Activated T-cell treated with anti-CD3 and anti-CD28 coated beads, Interleukin-2, amount 50 U/mL, for 24 hours (primary cell): ENCODE measurements around the gene NEK4.
"Not testable (repeated sequence)": the region's sequence is repeated elsewhere in the genome, so short reads cannot be mapped to it uniquely, and the experiment has no call there.

Experiments
- DNase-seq: peaks from one replicate; pipeline ENCODE4 v3.0.0-alpha.2; 2020
- H3K27ac Mint-ChIP-seq: 2 replicates; pipeline ENCODE4 v1.8.0; 2020; ENCODE audit warnings: mild to moderate bottlenecking, mixed read lengths
- H3K27me3 Mint-ChIP-seq: 2 replicates; pipeline ENCODE4 v1.8.0; 2020; ENCODE audit warnings: mixed read lengths
- H3K36me3 Mint-ChIP-seq: 2 replicates; pipeline ENCODE4 v1.8.0; 2020; ENCODE audit warnings: low read depth, mixed read lengths
- H3K4me1 Mint-ChIP-seq: 2 replicates; pipeline ENCODE4 v1.8.0; 2020; ENCODE audit warnings: low read depth, mixed read lengths
- H3K4me3 Mint-ChIP-seq: 2 replicates; pipeline ENCODE4 v1.8.0; 2020; ENCODE audit warnings: mild to moderate bottlenecking, moderate library complexity, mixed read lengths
- H3K9me3 Mint-ChIP-seq: 2 replicates; pipeline ENCODE4 v1.8.0; 2020; ENCODE audit warnings: mixed read lengths

NEK4 gene

GRCh38 chr3:52678265-52679198 lies 92.2 kb downstream of the NEK4 start:
- Mint-ChIP-seq H3K36me3 (peaks cover 79% of the 10 kb centered on the region), H3K27ac (peak overlapping the region; percentile 96), H3K9me3 (no peaks in the 10 kb centered on the region), H3K4me3 (no peak overlapping the region), H3K27me3 (no peaks in the 10 kb centered on the region), H3K4me1 (peaks cover 58% of the 10 kb centered on the region)
- no peak for DNase-seq

DNA sequence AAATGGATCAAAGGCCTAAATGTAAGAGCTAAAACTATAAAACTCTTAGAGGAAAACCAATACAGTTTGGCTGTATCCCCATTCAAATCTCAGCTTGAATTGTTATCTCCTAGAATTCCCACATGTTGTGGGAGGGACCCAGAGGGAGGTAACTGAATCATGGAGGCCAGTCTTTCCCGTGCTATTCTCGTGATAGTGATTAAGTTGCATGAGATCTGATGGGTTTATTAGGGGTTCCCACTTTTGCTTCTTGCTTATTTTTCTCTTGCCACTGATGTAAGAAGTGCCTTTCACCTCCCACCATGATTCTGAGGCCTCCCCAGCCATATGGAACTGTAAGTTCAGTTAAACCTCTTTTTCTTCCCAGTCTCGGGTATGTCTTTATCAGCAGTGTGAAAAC lies 94.5 kb downstream of the NEK4 start:
- H3K9me3 Mint-ChIP-seq, DNase-seq, H3K27me3 Mint-ChIP-seq, H3K4me3 Mint-ChIP-seq: not testable (repeated sequence)
- Mint-ChIP-seq H3K27ac (peak overlapping the region; percentile 7), H3K36me3 (peaks cover 82% of the 10 kb centered on the region), H3K4me1 (peaks cover 56% of the 10 kb centered on the region)

DNA sequence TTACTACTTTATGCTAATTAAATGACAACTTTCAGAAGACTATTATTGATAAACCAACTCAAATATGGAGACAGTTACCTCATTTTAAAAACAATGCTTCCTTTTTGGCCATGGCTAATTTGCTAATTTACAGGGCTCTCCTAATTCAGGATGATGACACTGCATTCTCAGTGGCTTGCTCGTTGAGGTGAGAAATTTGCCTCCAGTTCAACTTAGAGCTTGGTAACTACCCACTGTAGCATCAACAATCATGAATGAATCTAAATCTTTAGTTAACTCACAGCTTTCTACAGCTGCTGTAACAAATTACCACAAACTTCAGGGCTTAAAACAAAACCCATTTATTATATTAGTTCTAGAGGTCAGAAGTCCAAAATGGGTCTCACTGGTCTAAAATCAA lies 99.1 kb downstream of the NEK4 start:
- H3K27ac Mint-ChIP-seq = peak overlapping the region; percentile 95
- no peaks in the 10 kb centered on the region for H3K9me3 Mint-ChIP-seq
- DNase-seq = no peak
- peak overlapping the region; percentile 43 for H3K4me3 Mint-ChIP-seq
- H3K27me3 Mint-ChIP-seq = no peaks in the 10 kb centered on the region
- H3K4me1 Mint-ChIP-seq = peaks cover 44% of the 10 kb centered on the region
- H3K36me3 Mint-ChIP-seq = peaks cover 74% of the 10 kb centered on the region

DNA sequence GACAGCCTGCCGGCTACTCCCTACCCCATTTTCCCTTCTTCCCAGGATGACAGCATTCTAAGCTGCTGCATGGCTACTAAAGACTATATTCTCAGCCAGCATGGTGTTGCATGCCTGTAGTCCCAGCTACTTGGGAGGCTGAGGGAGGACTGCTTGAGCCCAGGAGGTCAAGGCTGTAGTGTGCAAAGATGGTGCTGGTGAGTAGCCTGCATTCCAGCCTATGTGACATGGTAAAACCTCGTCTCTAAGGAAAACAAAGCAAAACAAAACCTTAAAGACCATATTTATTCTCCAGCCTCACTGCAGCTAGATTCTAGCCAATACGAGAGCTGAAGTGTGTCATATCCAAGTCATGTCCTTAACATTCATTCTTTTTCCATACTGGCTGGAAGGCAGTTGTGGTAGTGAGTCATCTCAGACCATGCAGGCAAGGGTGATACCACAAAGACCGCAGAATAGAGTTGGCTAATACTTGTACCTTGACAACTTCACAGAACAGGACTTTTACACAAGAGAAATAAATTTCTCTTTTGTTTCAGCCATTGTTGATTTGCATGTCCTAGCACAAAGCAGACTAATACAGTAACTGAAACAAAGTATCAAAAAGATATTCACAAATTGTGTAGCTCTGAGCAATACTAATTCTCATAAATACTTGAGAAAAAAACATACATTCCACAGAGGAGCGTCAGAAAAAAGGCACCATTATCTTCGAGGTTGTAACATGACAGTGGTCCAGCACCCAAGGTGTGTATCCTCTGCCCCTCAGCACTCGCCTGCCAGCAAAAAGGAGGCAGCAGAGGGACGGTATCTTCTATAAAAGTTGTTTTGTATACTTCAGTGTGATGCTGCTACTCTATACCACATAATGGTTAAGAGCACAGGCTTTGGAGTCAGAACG lies 99.9 kb downstream of the NEK4 start:
- H3K4me3 Mint-ChIP-seq = peak overlapping the region; percentile 52
- H3K9me3 Mint-ChIP-seq = no peaks in the 10 kb centered on the region
- peaks cover 42% of the 10 kb centered on the region for H3K4me1 Mint-ChIP-seq
- peaks cover 74% of the 10 kb centered on the region for H3K36me3 Mint-ChIP-seq
- peak overlapping the region; percentile 95 for H3K27ac Mint-ChIP-seq
- peak; percentile 37 for DNase-seq
- no peaks in the 10 kb centered on the region for H3K27me3 Mint-ChIP-seq

DNA sequence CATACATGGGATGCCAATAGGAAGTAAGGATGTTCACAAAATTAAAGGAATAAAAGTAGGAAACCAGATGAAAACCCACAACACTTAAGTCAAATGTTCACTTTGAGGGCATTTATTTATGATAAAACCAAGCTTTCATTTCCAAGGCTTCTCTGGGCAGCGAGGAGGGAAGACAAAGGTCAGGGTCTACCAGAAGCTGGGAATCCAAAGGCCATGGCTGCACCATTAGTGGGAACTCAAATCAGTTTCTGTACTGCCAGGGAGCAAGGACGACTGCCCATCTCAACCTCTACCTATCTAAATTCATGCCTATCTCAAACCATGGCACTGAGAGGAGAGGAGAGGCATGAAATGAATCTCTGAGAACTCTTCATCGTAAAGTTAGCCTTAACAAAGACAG lies 107.6 kb downstream of the NEK4 start:
- peaks cover 85% of the 10 kb centered on the region for H3K36me3 Mint-ChIP-seq
- peak overlapping the region; percentile 61 for H3K27ac Mint-ChIP-seq
- H3K9me3 Mint-ChIP-seq = no peaks in the 10 kb centered on the region
- H3K4me1 Mint-ChIP-seq = peaks cover 5% of the 10 kb centered on the region
- no peak overlapping the region for H3K4me3 Mint-ChIP-seq
- H3K27me3 Mint-ChIP-seq = no peaks in the 10 kb centered on the region
- no peak for DNase-seq

- no peak overlapping the region for H3K27ac Mint-ChIP-seq
- no peak overlapping the region for H3K4me3 Mint-ChIP-seq
- peaks cover 87% of the 10 kb centered on the region for H3K36me3 Mint-ChIP-seq
- no peaks in the 10 kb centered on the region for H3K9me3 Mint-ChIP-seq
- no peak for DNase-seq
- H3K27me3 Mint-ChIP-seq = no peaks in the 10 kb centered on the region
- H3K4me1 Mint-ChIP-seq = peaks cover 15% of the 10 kb centered on the region
Observed at GRCh38 chr3:52660046-52660445, 110.7 kb downstream of the NEK4 start.
